ENCODE measurements around the gene RAI1. TPM values are rescaled to one million over a fixed set of nuclear protein-coding genes. Genes with fewer than 3 reads are reported as not detected.

The RAI1 gene
- total and polyA plus RNA-seq, 4 experiments from 2014 or later, result 0.35 to 19.5 (median 9.7) TPM

DNA sequence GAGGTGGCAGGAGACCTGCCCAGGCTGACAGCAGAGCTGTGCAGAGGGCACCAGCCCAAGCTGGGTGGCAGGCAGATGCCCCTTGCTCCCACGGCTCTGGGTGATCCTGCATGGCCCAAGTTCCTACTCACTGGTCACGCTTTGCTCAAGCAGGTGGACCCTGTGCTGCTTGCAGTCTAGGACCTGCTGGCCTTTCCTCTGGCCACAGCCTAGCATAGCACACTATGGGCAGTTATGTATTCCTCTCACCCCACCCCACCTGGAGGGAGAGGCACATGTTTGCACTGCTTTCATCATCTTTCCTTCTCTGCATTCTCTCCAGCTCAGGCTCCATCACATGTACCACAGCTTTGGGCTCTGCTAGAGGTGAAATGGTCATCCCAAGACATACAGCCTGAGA, 175.1 kb downstream of the RAI1 start:
- CTCF ChIA-PET (ENCODE audit: partially characterized antibody), result interaction anchor here (17.6 kb wide), 1 partner anchor 45 kb away, joined by 234 read pairs; no protein-coding TSS in a partner anchor
- no peaks in the 10 kb centered on the region for H3K9me3 ChIP-seq (ENCODE audit: control insufficient read depth in 1 of 2, low read length in 2 of 2)
- H3K36me3 ChIP-seq (ENCODE audit: insufficient read depth, low read length), result no peaks in the 10 kb centered on the region
- no peaks in the 10 kb centered on the region for H3K27me3 Mint-ChIP-seq
- POLR2A ChIA-PET (ENCODE audit: partially characterized antibody), result interaction anchor here (1.1 kb wide), 1 partner anchor 20 kb away, joined by 3 read pairs; the partner anchor contains the start of gene SREBF1
- H3K4me3 ChIP-seq (ENCODE audit: low read length in 2 of 2), result no peak overlapping the region
- H3K27ac Mint-ChIP-seq, result peak overlapping the region in 1 of 7 donors; percentile 42
- H3K27me3 ChIP-seq (ENCODE audit: insufficient read depth, low read length), result no peaks in the 10 kb centered on the region
- H3K4me1 ChIP-seq (ENCODE audit: insufficient read depth, low read length), result peaks cover 20% of the 10 kb centered on the region
- H3K27ac ChIP-seq (ENCODE audit: low read depth, low read length), result no peak overlapping the region
- peaks cover 4 to 26% (median 14%) of the 10 kb centered on the region in 4 donors for H3K4me1 Mint-ChIP-seq
- H3K4me3 Mint-ChIP-seq, result no peak overlapping the region
- peaks cover 0 to 2% of the 10 kb centered on the region in 2 donors for H3K36me3 Mint-ChIP-seq
- peaks cover 0 to 2% (median 0%) of the 10 kb centered on the region in 8 donors for H3K9me3 Mint-ChIP-seq
- DNase-seq, result no peak
- intact Hi-C loops (cut with micrococcal nuclease), result no loop called here

- Histone ChIP-seq H3K27ac (ENCODE audit: low read depth, low read length) (no peak overlapping the region), H3K36me3 (ENCODE audit: insufficient read depth, low read length) (no peaks in the 10 kb centered on the region), H3K9me3 (ENCODE audit: control insufficient read depth in 1 of 2, low read length in 2 of 2) (no peaks in the 10 kb centered on the region), H3K4me1 (ENCODE audit: insufficient read depth, low read length) (peaks cover 11% of the 10 kb centered on the region), H3K4me3 (ENCODE audit: low read length in 2 of 2) (no peak overlapping the region), H3K27me3 (ENCODE audit: insufficient read depth, low read length) (no peaks in the 10 kb centered on the region)
- CTCF ChIA-PET (ENCODE audit: partially characterized antibody), result interaction anchor here (1.3 to 17.6 kb wide), 2 partner anchors 9 to 46 kb away, joined by 3 to 234 read pairs; no protein-coding TSS in a partner anchor
- H3K36me3 Mint-ChIP-seq, result peaks cover 0 to 2% of the 10 kb centered on the region in 2 donors
- intact Hi-C loops (cut with micrococcal nuclease), result no loop called here
- peaks cover 6 to 23% (median 12%) of the 10 kb centered on the region in 4 donors for H3K4me1 Mint-ChIP-seq
- peaks cover 0 to 2% (median 0%) of the 10 kb centered on the region in 8 donors for H3K9me3 Mint-ChIP-seq
- POLR2A ChIA-PET (ENCODE audit: partially characterized antibody), result interaction anchor here (1.6 kb wide), 1 partner anchor 21 kb away, joined by 4 read pairs; no protein-coding TSS in a partner anchor
- no peak overlapping the region for H3K4me3 Mint-ChIP-seq
- peak overlapping the region in 2 of 7 donors; percentile 42 to 76 for H3K27ac Mint-ChIP-seq
- H3K27me3 Mint-ChIP-seq, result no peaks in the 10 kb centered on the region
- DNase-seq, result no peak
These were observed 176.2 kb downstream of the RAI1 start for GRCh38 chr17:17857496-17857895.

DNA sequence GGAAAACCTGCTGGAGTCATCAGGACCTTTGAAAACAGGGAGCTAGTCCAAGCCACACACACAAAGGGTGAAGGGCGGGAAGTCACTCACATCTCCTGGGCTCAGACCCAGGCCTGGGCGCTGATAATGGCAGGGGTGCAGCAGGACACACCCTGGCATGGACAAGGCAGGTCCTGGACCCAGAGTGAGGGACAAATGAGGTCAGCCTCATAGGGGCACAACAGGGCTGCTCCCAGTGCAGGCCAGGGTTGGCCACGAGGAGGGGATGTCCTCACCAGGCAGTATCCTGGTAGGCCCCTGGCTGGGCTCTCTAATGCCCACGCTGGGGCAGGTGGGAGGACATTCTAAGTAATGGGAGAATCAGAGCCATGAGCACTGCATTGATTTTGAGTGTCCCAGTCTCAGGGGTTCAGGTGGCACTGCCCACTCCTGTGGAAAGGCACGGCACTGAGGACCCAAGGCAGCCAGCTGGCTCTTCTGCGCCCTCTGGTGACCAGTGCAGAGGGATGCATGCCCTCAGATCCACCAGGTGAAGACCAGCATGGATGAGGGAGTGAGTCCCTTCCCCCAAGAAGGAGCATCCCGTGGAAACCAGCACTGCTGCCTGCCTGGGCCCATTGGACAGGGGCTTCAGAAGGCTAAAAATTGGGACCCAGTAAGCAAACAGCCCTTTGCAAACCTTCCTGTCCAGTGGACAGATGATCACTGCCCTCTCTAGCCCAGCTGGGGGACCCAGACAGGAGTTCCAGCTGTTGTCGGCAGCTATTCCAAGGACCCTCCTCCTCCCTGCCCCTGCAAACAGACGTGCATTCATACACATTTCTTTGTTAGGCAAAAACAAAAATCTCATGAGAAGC, 178.9 kb downstream of the RAI1 start:
- no peaks in the 10 kb centered on the region for H3K36me3 ChIP-seq (ENCODE audit: insufficient read depth, low read length)
- H3K4me1 ChIP-seq (ENCODE audit: insufficient read depth, low read length), result peaks cover 22% of the 10 kb centered on the region
- no peaks in the 10 kb centered on the region for H3K27me3 ChIP-seq (ENCODE audit: insufficient read depth, low read length)
- Mint-ChIP-seq H3K4me1 (peaks cover 11 to 44% (median 22%) of the 10 kb centered on the region in 4 donors), H3K27me3 (no peaks in the 10 kb centered on the region), H3K9me3 (peaks cover 0 to 2% (median 0%) of the 10 kb centered on the region in 8 donors), H3K27ac (peak overlapping the region in 3 of 7 donors; percentile 25 to 56 (median 29)), H3K36me3 (peaks cover 0 to 2% of the 10 kb centered on the region in 2 donors), H3K4me3 (no peak overlapping the region)
- intact Hi-C loops (cut with micrococcal nuclease), result loop anchor here (1.0 to 2.0 kb wide), 4 partner anchors 19 to 179 kb away; partner anchors contain the start of gene RAI1
- CTCF ChIA-PET (ENCODE audit: partially characterized antibody), result interaction anchor here (1.0 to 17.6 kb wide), 11 partner anchors 9 to 181 kb away, joined by 3 to 234 read pairs (median 7); partner anchors contain the start of genes RAI1 and SREBF1
- no peak overlapping the region for H3K27ac ChIP-seq (ENCODE audit: low read depth, low read length)
- H3K4me3 ChIP-seq (ENCODE audit: low read length in 2 of 2), result no peak overlapping the region
- peak; percentile 61 to 75 (median 69) for DNase-seq
- POLR2A ChIA-PET (ENCODE audit: partially characterized antibody), result interaction anchor here (1.0 to 1.1 kb wide), 3 partner anchors 11 to 177 kb away, joined by 3 to 5 read pairs (median 5); partner anchors contain the start of gene SREBF1
- H3K9me3 ChIP-seq (ENCODE audit: control insufficient read depth in 1 of 2, low read length in 2 of 2), result no peaks in the 10 kb centered on the region

GRCh38 chr17:17860766-17861107, 179.5 kb downstream of the RAI1 start:
- POLR2A ChIA-PET (ENCODE audit: partially characterized antibody), result interaction anchor here (1.0 kb wide), 2 partner anchors 11 to 24 kb away, joined by 5 read pairs; partner anchors contain the start of gene SREBF1
- no peaks in the 10 kb centered on the region for H3K27me3 ChIP-seq (ENCODE audit: insufficient read depth, low read length)

More at GRCh38 chr17:17860766-17861107, 179.5 kb downstream of the RAI1 start:
- Mint-ChIP-seq H3K27me3 (no peaks in the 10 kb centered on the region), H3K9me3 (peaks cover 0 to 2% (median 0%) of the 10 kb centered on the region in 8 donors), H3K4me1 (peaks cover 11 to 41% (median 18%) of the 10 kb centered on the region in 4 donors), H3K36me3 (peaks cover 0 to 2% of the 10 kb centered on the region in 2 donors), H3K27ac (peak overlapping the region in 2 of 7 donors; percentile 29 to 75), H3K4me3 (no peak overlapping the region)
- no peak overlapping the region for H3K27ac ChIP-seq (ENCODE audit: low read depth, low read length)
- H3K4me1 ChIP-seq (ENCODE audit: insufficient read depth, low read length), result peaks cover 22% of the 10 kb centered on the region
- H3K4me3 ChIP-seq (ENCODE audit: low read length in 2 of 2), result no peak overlapping the region
- no peak for DNase-seq
- CTCF ChIA-PET (ENCODE audit: partially characterized antibody), result interaction anchor here (1.1 to 17.6 kb wide), 11 partner anchors 11 to 181 kb away, joined by 3 to 234 read pairs (median 7); partner anchors contain the start of genes RAI1 and SREBF1
- intact Hi-C loops (cut with micrococcal nuclease), result loop anchor here (1.0 to 2.0 kb wide), 4 partner anchors 20 to 179 kb away; partner anchors contain the start of gene RAI1
- no peaks in the 10 kb centered on the region for H3K9me3 ChIP-seq (ENCODE audit: control insufficient read depth in 1 of 2, low read length in 2 of 2)
- H3K36me3 ChIP-seq (ENCODE audit: insufficient read depth, low read length), result no peaks in the 10 kb centered on the region

Small RNA genes within 50 kb of the gene (microRNA-seq; reads per million reads assigned to microRNA genes)
- gene MIR33B (ENCODE audit: borderline microRNAs expressed, borderline number of aligned reads, borderline replicate concordance), result 3.1 reads per million, percentile 13 among the genes with 10 or more reads in this experiment
- not detected for gene MIR6777 (ENCODE audit: borderline microRNAs expressed, borderline number of aligned reads, borderline replicate concordance)

Other genes starting within 250 kb of the RAI1 start
- gene MED9, start 204.5 kb upstream of the RAI1 start, total RNA-seq, result 10 to 100 TPM; 17.1 to 18.9 TPM
- 10 to 100 TPM in 1 of 2 donors, 1 to 10 TPM in 1; 9.3 to 16.8 TPM for gene MED9, start 204.5 kb upstream of the RAI1 start, polyA plus RNA-seq
- gene RASD1, start 185.1 kb upstream of the RAI1 start, total RNA-seq, result under 1 TPM; 0.86 to 0.87 TPM
- under 1 TPM; 0.38 to 0.45 TPM for gene RASD1, start 185.1 kb upstream of the RAI1 start, polyA plus RNA-seq
- 10 to 100 TPM; 11.6 to 13.8 TPM for gene PEMT, start 89.8 kb upstream of the RAI1 start, total RNA-seq
- 10 to 100 TPM; 25.2 to 39.0 TPM for gene PEMT, start 89.8 kb upstream of the RAI1 start, polyA plus RNA-seq
- gene SREBF1, start 155.5 kb downstream of the RAI1 start, total RNA-seq, result 10 to 100 TPM in 1 of 2 experiments, 1 to 10 TPM in 1; 10.0 to 11.7 TPM
- 10 to 100 TPM in 1 of 2 donors, 1 to 10 TPM in 1; 5.0 to 15.5 TPM for gene SREBF1, start 155.5 kb downstream of the RAI1 start, polyA plus RNA-seq